HFFc6 (cell line): ENCODE data around the gene RASAL1. TPM values are rescaled to one million over a fixed set of nuclear protein-coding genes. Genes with fewer than 3 reads are reported as not detected.

ENCODE experiments used
- DNase-seq: peaks from one replicate; pipeline ENCODE4 v3.0.0-alpha.2; 2018
- H3K27ac Mint-ChIP-seq: 2 replicates; pipeline ENCODE4 v1.8.0; 2020; ENCODE audit warnings: mild to moderate bottlenecking, mixed read lengths
- H3K27me3 Mint-ChIP-seq: 2 replicates; pipeline ENCODE4 v1.8.0; 2021; ENCODE audit warnings: mild to moderate bottlenecking, moderate library complexity, mixed read lengths; ENCODE audit not compliant: insufficient read depth
- H3K36me3 Mint-ChIP-seq: 2 replicates; pipeline ENCODE4 v1.8.0; 2021; ENCODE audit warnings: low read depth, mixed read lengths
- H3K4me1 Mint-ChIP-seq: 2 replicates; pipeline ENCODE4 v1.8.0; 2020; ENCODE audit warnings: low read depth, mixed read lengths
- H3K4me3 Mint-ChIP-seq: 2 replicates; pipeline ENCODE4 v1.8.0; 2020; ENCODE audit warnings: mild to moderate bottlenecking, moderate library complexity, mixed read lengths
- H3K9me3 Mint-ChIP-seq: 2 replicates; pipeline ENCODE4 v1.8.0; 2020; ENCODE audit warnings: mild to moderate bottlenecking, mixed read lengths
- CTCF ChIP-seq: fragments of 200-600 bp; sonication (generic); IDR thresholded peaks from 2 replicates; pipeline ENCODE4 v1.5.0; 2021; ENCODE audit warnings: antibody characterized with exemption, mild to moderate bottlenecking
- total RNA-seq, 6 experiments: library from RNA; stranded (reverse); fragmentation: NEBNext Ultra II Directional; extraction: Animal tissue kit (Norgen Biotek cat#: 25700); gene quantifications; 2 replicates in 1 of 6; 3 replicates in 5 of 6; pipeline ENCODE4 v1.2.3, GENCODE V29; 2021

Gene RASAL1
- total RNA-seq, 6 experiments from 2014 or later, result not detected

DNA sequence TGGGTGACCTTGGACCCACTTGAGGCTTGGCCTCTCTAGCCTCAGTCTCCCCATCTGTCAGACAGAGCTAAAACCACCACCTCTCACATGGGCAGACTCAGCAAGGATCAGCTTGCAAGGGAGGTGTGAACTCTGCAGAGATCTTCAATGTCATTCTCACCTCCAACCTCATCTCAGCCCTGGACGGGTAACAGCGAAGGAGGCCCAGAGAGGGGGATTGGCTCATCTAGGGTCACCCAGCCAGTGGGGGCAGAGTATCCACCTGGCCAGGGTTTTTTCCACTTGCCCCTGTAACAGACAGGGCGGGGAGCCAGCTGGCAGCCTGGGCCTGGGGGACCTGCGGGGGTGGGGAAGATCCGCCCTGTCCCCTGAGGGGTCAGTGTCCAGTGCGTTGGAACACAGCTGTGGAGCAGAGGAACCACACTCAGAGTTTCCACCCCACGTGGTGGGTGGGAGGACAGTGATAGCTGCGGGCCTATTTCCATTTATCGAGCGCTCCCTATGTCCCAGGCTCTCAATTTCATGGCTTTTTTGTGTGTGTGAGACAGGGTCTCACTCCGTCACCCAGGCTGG, 51.6 kb downstream of the RASAL1 start:
- DNase-seq, result no peak
- TF ChIP-seq CTCF, result no peak
- Mint-ChIP-seq H3K9me3 (no peaks in the 10 kb centered on the region), H3K4me1 (no peaks in the 10 kb centered on the region), H3K36me3 (no peaks in the 10 kb centered on the region), H3K4me3 (no peak overlapping the region), H3K27ac (no peak overlapping the region), H3K27me3 (peaks cover 43% of the 10 kb centered on the region)

- Mint-ChIP-seq H3K4me1 (no peaks in the 10 kb centered on the region), H3K27ac (no peak overlapping the region), H3K4me3 (no peak overlapping the region), H3K27me3 (peaks cover 39% of the 10 kb centered on the region), H3K9me3 (no peaks in the 10 kb centered on the region), H3K36me3 (no peaks in the 10 kb centered on the region)
- no peak for TF ChIP-seq CTCF
- no peak for DNase-seq
Measured at GRCh38 chr12:113082486-113083148, 52.9 kb downstream of the RASAL1 start.

DNA sequence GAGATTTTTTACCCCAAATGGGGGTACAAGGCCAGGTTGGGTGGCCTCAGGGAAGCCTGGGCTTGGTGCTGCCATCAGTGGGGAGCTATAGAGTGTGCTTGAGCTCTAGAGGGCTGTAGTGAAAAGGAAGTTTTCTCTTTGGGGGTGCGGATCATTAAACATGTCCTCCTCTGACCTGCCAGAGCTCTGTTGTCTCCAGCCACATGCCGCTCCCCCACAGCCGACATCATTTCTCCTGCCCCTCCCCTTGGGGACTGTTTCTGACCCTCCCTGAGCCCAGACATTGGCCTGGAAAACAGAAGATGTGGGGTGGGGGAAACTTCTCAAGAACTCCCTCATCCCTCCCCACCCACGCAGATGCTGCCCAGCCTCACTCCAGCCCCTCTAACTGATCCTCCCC, 53.7 kb downstream of the RASAL1 start:
- H3K9me3 Mint-ChIP-seq, result no peaks in the 10 kb centered on the region
- H3K4me3 Mint-ChIP-seq, result no peak overlapping the region
- H3K36me3 Mint-ChIP-seq, result no peaks in the 10 kb centered on the region
- H3K27me3 Mint-ChIP-seq, result peaks cover 39% of the 10 kb centered on the region
- DNase-seq, result no peak
- no peak for TF ChIP-seq CTCF
- H3K27ac Mint-ChIP-seq, result no peak overlapping the region
- no peaks in the 10 kb centered on the region for H3K4me1 Mint-ChIP-seq

DNA sequence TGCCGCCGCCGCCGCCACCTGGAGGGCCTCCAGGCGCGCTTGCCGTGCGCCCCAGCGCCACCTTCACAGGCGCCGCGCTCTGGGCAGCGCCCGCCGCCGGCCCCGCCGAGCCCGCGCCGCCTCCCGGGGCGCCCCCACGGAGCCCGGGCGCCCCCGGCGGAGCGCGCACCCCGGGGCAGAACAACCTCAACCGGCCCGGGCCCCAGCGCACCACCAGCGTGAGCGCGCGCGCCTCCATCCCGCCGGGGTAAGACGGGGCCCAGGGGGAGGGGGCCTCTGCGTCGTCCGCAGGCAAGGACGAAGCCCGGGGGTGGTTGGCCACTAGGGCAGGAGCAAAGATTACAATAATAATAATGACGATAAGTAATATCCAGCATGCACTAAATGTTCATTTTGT, 57.7 kb downstream of the RASAL1 start:
- DNase-seq, result no peak
- no peak for TF ChIP-seq CTCF
- Mint-ChIP-seq H3K36me3 (no peaks in the 10 kb centered on the region), H3K27me3 (peaks cover 32% of the 10 kb centered on the region), H3K4me1 (no peaks in the 10 kb centered on the region), H3K27ac (no peak overlapping the region), H3K4me3 (no peak overlapping the region), H3K9me3 (no peaks in the 10 kb centered on the region)

- no peak for DNase-seq
- H3K27me3 Mint-ChIP-seq, result peaks cover 29% of the 10 kb centered on the region
Measured at GRCh38 chr12:113077057-113077858, 58.3 kb downstream of the RASAL1 start.

More at GRCh38 chr12:113077057-113077858, 58.3 kb downstream of the RASAL1 start:
- no peaks in the 10 kb centered on the region for H3K9me3 Mint-ChIP-seq
- TF ChIP-seq CTCF, result no peak
- peaks cover 2% of the 10 kb centered on the region for H3K4me1 Mint-ChIP-seq
- no peak overlapping the region for H3K27ac Mint-ChIP-seq
- no peak overlapping the region for H3K4me3 Mint-ChIP-seq
- H3K36me3 Mint-ChIP-seq, result no peaks in the 10 kb centered on the region
